Measurements from ENCODE around the gene LSM3. TPM values are rescaled to one million over a fixed set of nuclear protein-coding genes. Genes with fewer than 3 reads are reported as not detected.

Gene LSM3
- total RNA-seq, 4 donors from 2014 or later: 10.0 to 14.1 (median 11.9) TPM

DNA sequence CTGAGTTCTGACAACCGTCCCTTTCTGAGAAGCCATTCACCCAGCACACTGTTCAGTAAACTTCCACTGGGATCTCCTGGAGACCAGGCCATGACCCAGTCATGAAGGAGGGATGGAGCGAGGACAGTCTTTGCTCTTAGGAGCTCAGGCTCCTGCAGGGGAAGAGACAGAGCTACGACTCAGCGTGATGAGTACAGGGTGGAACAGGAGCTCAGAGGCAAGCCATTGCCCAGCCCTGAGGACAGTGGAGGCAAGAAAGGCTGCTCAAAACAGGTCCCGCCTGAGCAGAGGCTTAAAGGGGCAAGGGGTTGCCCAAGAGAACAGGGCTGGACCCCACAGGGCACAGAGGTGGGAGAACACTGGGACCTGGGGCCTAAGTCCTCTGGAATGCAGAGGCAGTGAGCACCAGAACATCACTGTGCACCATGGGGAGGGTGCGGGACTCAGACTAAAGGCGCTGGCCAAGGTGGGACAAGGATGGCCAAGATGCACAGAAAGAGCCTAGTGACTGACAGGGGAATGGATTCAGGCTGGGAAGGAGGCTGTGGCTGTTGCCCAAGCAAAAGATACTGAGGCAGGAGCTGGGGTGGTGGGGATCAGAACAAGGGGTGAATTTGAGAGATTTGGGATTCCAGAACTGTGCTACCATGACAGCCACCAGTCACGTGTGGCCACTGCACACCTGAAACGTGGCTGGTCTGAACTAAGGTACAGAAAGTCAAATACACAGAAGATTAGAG is 28.0 kb upstream of the LSM3 start:
- Histone ChIP-seq H3K4me1 (peaks cover 0 to under 1% of the 10 kb centered on the region in 2 donors), H3K36me3 (no peaks in the 10 kb centered on the region), H3K27ac (no peak overlapping the region), H3K9me3 (no peaks in the 10 kb centered on the region), H3K27me3 (no peaks in the 10 kb centered on the region), H3K4me3 (no peak overlapping the region)
- no peak for DNase-seq
- no peak for TF ChIP-seq POLR2A (IDR thresholded peaks at IDR 0.05)
- TF ChIP-seq, protein P1, sequence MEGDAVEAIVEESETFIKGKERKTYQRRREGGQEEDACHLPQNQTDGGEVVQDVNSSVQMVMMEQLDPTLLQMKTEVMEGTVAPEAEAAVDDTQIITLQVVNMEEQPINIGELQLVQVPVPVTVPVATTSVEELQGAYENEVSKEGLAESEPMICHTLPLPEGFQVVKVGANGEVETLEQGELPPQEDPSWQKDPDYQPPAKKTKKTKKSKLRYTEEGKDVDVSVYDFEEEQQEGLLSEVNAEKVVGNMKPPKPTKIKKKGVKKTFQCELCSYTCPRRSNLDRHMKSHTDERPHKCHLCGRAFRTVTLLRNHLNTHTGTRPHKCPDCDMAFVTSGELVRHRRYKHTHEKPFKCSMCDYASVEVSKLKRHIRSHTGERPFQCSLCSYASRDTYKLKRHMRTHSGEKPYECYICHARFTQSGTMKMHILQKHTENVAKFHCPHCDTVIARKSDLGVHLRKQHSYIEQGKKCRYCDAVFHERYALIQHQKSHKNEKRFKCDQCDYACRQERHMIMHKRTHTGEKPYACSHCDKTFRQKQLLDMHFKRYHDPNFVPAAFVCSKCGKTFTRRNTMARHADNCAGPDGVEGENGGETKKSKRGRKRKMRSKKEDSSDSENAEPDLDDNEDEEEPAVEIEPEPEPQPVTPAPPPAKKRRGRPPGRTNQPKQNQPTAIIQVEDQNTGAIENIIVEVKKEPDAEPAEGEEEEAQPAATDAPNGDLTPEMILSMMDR (IDR thresholded peaks at IDR 0.05): no peak
- intact Hi-C loops (cut with DNase I; ENCODE audit: low total_unique reads): no loop called here

DNA sequence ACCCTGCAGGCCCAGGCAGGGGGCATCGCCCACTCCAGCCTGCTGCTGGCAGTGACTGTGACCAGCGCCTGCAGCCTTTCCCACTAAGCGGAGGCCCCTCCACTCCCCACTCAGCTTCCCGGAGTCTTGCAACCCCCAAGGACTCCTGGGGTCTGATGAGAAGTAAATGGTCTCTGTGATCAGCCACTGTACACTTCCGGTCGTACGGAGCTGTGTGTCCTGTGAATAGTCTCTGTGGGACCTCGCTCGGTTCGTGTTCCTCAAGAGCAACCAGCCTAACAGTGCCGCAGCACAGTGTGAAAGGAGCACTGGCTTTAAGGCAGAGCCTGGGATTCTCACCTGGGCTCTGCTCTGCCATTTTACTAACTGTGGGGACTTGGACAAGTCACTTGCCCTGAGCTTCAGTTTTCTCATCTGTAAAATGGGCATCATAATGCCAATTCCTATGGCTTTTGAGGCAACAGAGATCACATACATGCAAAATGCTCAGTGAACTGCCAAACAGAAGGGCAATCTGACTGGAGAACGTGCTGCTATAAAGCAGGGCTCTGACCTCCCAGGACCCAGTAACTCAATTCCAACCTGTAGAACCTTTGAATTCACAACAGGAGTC is 27.0 kb upstream of the LSM3 start:
- no peaks in the 10 kb centered on the region for H3K36me3 ChIP-seq
- H3K9me3 ChIP-seq: no peaks in the 10 kb centered on the region
- H3K4me3 ChIP-seq: no peak overlapping the region
- no peak for DNase-seq
- intact Hi-C loops (cut with DNase I; ENCODE audit: low total_unique reads): no loop called here
- no peaks in the 10 kb centered on the region for H3K27me3 ChIP-seq
- H3K27ac ChIP-seq: no peak overlapping the region
- no peaks in the 10 kb centered on the region for H3K4me1 ChIP-seq
- TF ChIP-seq, protein P1 (IDR thresholded peaks at IDR 0.05): no peak
- TF ChIP-seq POLR2A (IDR thresholded peaks at IDR 0.05): no peak

DNA sequence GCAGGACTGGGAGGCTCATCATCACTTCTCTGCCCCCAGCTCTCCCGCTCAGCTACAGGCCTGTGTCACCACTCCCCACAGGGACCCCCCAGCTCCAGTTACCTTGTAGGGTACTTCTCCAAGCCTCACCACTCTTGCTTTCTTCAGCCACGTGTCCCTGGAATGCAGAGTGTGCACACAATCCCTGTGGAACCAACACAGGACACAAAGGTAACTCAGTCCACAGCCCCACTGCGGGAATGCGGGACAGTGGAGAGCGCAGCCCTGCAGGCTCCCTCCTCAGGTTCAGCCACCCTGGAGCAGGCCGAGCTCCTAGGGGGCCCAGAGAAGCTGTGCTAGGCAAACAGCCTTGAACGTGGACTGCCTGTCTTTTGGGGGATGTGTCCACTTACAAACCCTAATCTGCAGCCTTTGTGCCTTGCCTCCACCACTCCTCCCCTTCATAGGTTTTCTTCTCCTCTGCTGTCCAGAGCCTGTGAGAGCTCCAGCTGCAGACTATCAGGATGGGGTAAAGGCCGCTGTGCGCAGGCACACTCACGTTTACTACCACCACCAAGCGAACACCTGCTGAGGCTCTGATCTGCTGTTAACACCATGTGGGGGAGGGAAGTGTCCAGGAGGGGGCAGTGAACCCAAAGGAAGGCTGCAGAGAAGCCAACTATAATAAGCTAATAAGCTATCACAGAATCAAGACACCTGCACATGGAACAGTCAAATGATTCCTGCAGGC is 26.2 kb upstream of the LSM3 start:
- no peaks in the 10 kb centered on the region for H3K4me1 ChIP-seq
- no peaks in the 10 kb centered on the region for H3K9me3 ChIP-seq
- TF ChIP-seq, protein P1 (IDR thresholded peaks at IDR 0.05): no peak
- TF ChIP-seq POLR2A (IDR thresholded peaks at IDR 0.05): no peak
- no peak for DNase-seq
- H3K27me3 ChIP-seq: no peaks in the 10 kb centered on the region
- no peak overlapping the region for H3K27ac ChIP-seq
- intact Hi-C loops (cut with DNase I; ENCODE audit: low total_unique reads): no loop called here
- no peak overlapping the region for H3K4me3 ChIP-seq
- no peaks in the 10 kb centered on the region for H3K36me3 ChIP-seq

DNA sequence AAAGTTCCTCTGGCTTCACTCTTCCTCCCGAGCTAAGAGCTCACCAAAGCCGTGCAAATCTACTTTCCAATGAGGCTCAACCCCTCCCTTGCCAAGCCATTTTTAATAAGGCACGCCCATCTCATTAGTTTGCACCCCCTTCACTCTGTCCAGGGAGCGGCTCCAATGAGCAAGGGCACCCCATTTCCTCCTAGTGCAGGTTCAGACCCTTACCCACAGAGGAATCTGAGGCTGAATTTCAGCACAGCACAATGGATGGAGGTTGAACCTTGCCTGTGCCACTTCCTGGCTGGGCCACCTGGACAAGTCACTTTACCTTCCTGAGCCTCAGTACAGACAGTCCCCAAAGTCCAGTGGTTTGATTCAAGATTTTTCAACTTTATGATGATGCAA is 25.7 kb upstream of the LSM3 start:
- no peaks in the 10 kb centered on the region for H3K9me3 ChIP-seq
- TF ChIP-seq POLR2A (IDR thresholded peaks at IDR 0.05): no peak
- TF ChIP-seq, protein P1 (IDR thresholded peaks at IDR 0.05): no peak
- H3K27ac ChIP-seq: no peak overlapping the region
- H3K4me1 ChIP-seq: no peaks in the 10 kb centered on the region
- DNase-seq: no peak
- no peaks in the 10 kb centered on the region for H3K27me3 ChIP-seq
- H3K36me3 ChIP-seq: no peaks in the 10 kb centered on the region
- intact Hi-C loops (cut with DNase I; ENCODE audit: low total_unique reads): no loop called here
- H3K4me3 ChIP-seq: no peak overlapping the region

DNA sequence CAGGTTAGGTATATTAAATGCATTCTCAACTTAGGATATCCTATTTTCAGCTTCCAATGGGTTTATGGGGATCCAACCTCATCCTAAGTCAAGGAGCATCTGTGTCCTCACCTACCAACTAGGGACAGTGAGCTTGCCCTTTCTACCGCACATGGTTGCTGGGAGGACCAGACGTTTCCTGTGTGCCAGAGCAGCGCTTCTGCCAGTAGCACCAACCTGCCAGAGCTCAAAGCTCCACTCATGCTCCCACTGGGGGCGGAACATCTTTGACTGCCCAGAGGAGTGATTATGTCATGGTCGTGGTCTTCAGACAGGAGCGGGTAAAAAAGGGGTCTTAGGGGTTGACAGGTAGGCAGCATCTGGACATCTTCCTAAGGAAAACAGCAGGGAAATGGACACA is 25.0 kb upstream of the LSM3 start:
- Histone ChIP-seq H3K27ac (no peak overlapping the region), H3K36me3 (no peaks in the 10 kb centered on the region), H3K27me3 (no peaks in the 10 kb centered on the region), H3K4me3 (no peak overlapping the region), H3K9me3 (no peaks in the 10 kb centered on the region), H3K4me1 (no peaks in the 10 kb centered on the region)
- intact Hi-C loops (cut with DNase I; ENCODE audit: low total_unique reads): no loop called here
- TF ChIP-seq, protein P1 (IDR thresholded peaks at IDR 0.05): no peak
- TF ChIP-seq POLR2A (IDR thresholded peaks at IDR 0.05): no peak
- no peak for DNase-seq
